ENCODE measurements around the gene E2F1.
A peak's percentile ranks its signal among the peaks of the same experiment; 100 is the strongest.

Gene E2F1

GRCh38 chr20:33669873-33670640, 16.1 kb downstream of the E2F1 start:
- WGBS (ENCODE audit: extremely low coverage, insufficient coverage, insufficient read length) = no CpG with 5 or more reads among the region's 13 CpGs
- Histone ChIP-seq H2AFZ (ENCODE audit: insufficient read depth, low read length, poor library complexity) (no peak overlapping the region), H2AK5ac (ENCODE audit: low read length) (no peak overlapping the region), H3K4me3 (ENCODE audit: low read depth, low read length) (no peak overlapping the region), H3K9me3 (ENCODE audit: insufficient read depth, low read depth, low read length) (peaks cover 2% of the 10 kb centered on the region), H2BK12ac (ENCODE audit: low read length) (no peak overlapping the region), H3K9ac (ENCODE audit: low read length) (no peak overlapping the region), H3K23ac (ENCODE audit: low read length) (no peak overlapping the region), H4K91ac (ENCODE audit: low read depth, low read length) (no peak overlapping the region), H3K27me3 (ENCODE audit: insufficient read depth, low read length) (no peaks in the 10 kb centered on the region), H3K27ac (ENCODE audit: low read depth, low read length) (no peak overlapping the region), H3K79me1 (ENCODE audit: low read length) (peaks cover 17% of the 10 kb centered on the region), H3K79me2 (ENCODE audit: control insufficient read depth, insufficient read depth, low read length, poor library complexity) (peaks cover 10% of the 10 kb centered on the region), H2BK5ac (ENCODE audit: low read depth, low read length, poor library complexity) (no peak overlapping the region), H3K4me1 (ENCODE audit: control insufficient read depth in 1 of 2, insufficient read depth in 2 of 2, low read length in 2 of 2) (peaks cover 20 to 22% of the 10 kb centered on the region in 2 experiments), H3K14ac (ENCODE audit: low read length) (no peak overlapping the region), H3K4ac (ENCODE audit: low read depth, low read length) (no peak overlapping the region), H2BK120ac (ENCODE audit: insufficient read depth, low read length, poor library complexity) (no peak overlapping the region), H4K12ac (ENCODE audit: low read depth, low read length) (no peak overlapping the region), H3K4me2 (ENCODE audit: low read length) (no peak overlapping the region), H3K36me3 (ENCODE audit: control insufficient read depth in 1 of 2, insufficient read depth in 2 of 2, low read length in 2 of 2) (peaks cover 42 to 52% of the 10 kb centered on the region in 2 experiments), H4K8ac (ENCODE audit: low read depth, low read length) (no peak overlapping the region), H3K18ac (ENCODE audit: low read length) (no peak overlapping the region)
- no peak for DNase-seq

DNA sequence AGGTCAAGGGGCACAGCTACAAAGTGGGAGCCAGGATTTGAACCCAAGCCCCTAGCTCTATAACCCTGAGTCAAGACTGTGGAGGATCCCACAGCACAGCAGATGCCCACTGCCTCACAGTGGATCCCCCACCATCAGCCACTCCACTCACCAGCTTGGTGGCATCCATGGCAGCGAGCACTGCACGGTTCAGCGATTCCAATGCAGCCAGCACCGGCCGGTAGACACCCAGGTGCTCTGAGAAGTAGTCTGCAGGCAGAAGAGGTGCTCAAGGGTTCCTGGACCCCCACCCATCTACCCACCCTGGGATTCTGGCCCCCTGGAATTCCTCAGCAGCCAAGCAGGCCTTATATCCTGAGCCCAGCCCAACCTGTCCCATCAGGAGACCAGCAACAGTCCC, 17.0 kb downstream of the E2F1 start:
- no peak overlapping the region for H3K4ac ChIP-seq (ENCODE audit: low read depth, low read length)
- H2AFZ ChIP-seq (ENCODE audit: insufficient read depth, low read length, poor library complexity) = no peak overlapping the region
- no peak overlapping the region for H3K14ac ChIP-seq (ENCODE audit: low read length)
- no peak overlapping the region for H2AK5ac ChIP-seq (ENCODE audit: low read length)
- H4K91ac ChIP-seq (ENCODE audit: low read depth, low read length) = no peak overlapping the region
- H3K23ac ChIP-seq (ENCODE audit: low read length) = no peak overlapping the region
- H3K27ac ChIP-seq (ENCODE audit: low read depth, low read length) = no peak overlapping the region
- H3K4me2 ChIP-seq (ENCODE audit: low read length) = no peak overlapping the region
- no peak overlapping the region for H2BK12ac ChIP-seq (ENCODE audit: low read length)
- no CpG with 5 or more reads among the region's 5 CpGs for WGBS (ENCODE audit: extremely low coverage, insufficient coverage, insufficient read length)
- DNase-seq = no peak
- no peak overlapping the region for H2BK5ac ChIP-seq (ENCODE audit: low read depth, low read length, poor library complexity)
- H3K4me3 ChIP-seq (ENCODE audit: low read depth, low read length) = no peak overlapping the region
- no peak overlapping the region for H4K12ac ChIP-seq (ENCODE audit: low read depth, low read length)
- H3K9ac ChIP-seq (ENCODE audit: low read length) = no peak overlapping the region
- H3K27me3 ChIP-seq (ENCODE audit: insufficient read depth, low read length) = no peaks in the 10 kb centered on the region
- H4K8ac ChIP-seq (ENCODE audit: low read depth, low read length) = no peak overlapping the region
- H2BK120ac ChIP-seq (ENCODE audit: insufficient read depth, low read length, poor library complexity) = no peak overlapping the region
- H3K9me3 ChIP-seq (ENCODE audit: insufficient read depth, low read depth, low read length) = peaks cover 2% of the 10 kb centered on the region
- peaks cover 12% of the 10 kb centered on the region for H3K79me1 ChIP-seq (ENCODE audit: low read length)
- H3K36me3 ChIP-seq (ENCODE audit: control insufficient read depth in 1 of 2, insufficient read depth in 2 of 2, low read length in 2 of 2) = peaks cover 42 to 52% of the 10 kb centered on the region in 2 experiments
- no peak overlapping the region for H3K18ac ChIP-seq (ENCODE audit: low read length)
- peaks cover 8% of the 10 kb centered on the region for H3K79me2 ChIP-seq (ENCODE audit: control insufficient read depth, insufficient read depth, low read length, poor library complexity)
- H3K4me1 ChIP-seq (ENCODE audit: control insufficient read depth in 1 of 2, insufficient read depth in 2 of 2, low read length in 2 of 2) = peaks cover 16% of the 10 kb centered on the region in 2 experiments

- peaks cover 8% of the 10 kb centered on the region for H3K79me2 ChIP-seq (ENCODE audit: control insufficient read depth, insufficient read depth, low read length, poor library complexity)
- H3K27me3 ChIP-seq (ENCODE audit: insufficient read depth, low read length) = no peaks in the 10 kb centered on the region
- H3K4ac ChIP-seq (ENCODE audit: low read depth, low read length) = no peak overlapping the region
- no peak overlapping the region for H3K14ac ChIP-seq (ENCODE audit: low read length)
- peaks cover 19% of the 10 kb centered on the region in 2 experiments for H3K4me1 ChIP-seq (ENCODE audit: control insufficient read depth in 1 of 2, insufficient read depth in 2 of 2, low read length in 2 of 2)
- H3K23ac ChIP-seq (ENCODE audit: low read length) = no peak overlapping the region
- no peak overlapping the region for H4K8ac ChIP-seq (ENCODE audit: low read depth, low read length)
- no peak overlapping the region for H3K4me2 ChIP-seq (ENCODE audit: low read length)
- WGBS (ENCODE audit: extremely low coverage, insufficient coverage, insufficient read length) = no CpG with 5 or more reads among the region's 13 CpGs
- H2AK5ac ChIP-seq (ENCODE audit: low read length) = no peak overlapping the region
- H3K27ac ChIP-seq (ENCODE audit: low read depth, low read length) = no peak overlapping the region
- no peak overlapping the region for H2BK5ac ChIP-seq (ENCODE audit: low read depth, low read length, poor library complexity)
- H2BK12ac ChIP-seq (ENCODE audit: low read length) = no peak overlapping the region
- H2AFZ ChIP-seq (ENCODE audit: insufficient read depth, low read length, poor library complexity) = no peak overlapping the region
- DNase-seq = no peak
- no peak overlapping the region for H4K91ac ChIP-seq (ENCODE audit: low read depth, low read length)
- H3K9ac ChIP-seq (ENCODE audit: low read length) = no peak overlapping the region
- no peak overlapping the region for H4K12ac ChIP-seq (ENCODE audit: low read depth, low read length)
- H3K18ac ChIP-seq (ENCODE audit: low read length) = no peak overlapping the region
- peaks cover 2% of the 10 kb centered on the region for H3K9me3 ChIP-seq (ENCODE audit: insufficient read depth, low read depth, low read length)
- H2BK120ac ChIP-seq (ENCODE audit: insufficient read depth, low read length, poor library complexity) = no peak overlapping the region
- no peak overlapping the region for H3K4me3 ChIP-seq (ENCODE audit: low read depth, low read length)
- H3K36me3 ChIP-seq (ENCODE audit: control insufficient read depth in 1 of 2, insufficient read depth in 2 of 2, low read length in 2 of 2) = peaks cover 42 to 52% of the 10 kb centered on the region in 2 experiments
- peaks cover 11% of the 10 kb centered on the region for H3K79me1 ChIP-seq (ENCODE audit: low read length)
Observed at GRCh38 chr20:33668466-33669155, 17.6 kb downstream of the E2F1 start.

DNA sequence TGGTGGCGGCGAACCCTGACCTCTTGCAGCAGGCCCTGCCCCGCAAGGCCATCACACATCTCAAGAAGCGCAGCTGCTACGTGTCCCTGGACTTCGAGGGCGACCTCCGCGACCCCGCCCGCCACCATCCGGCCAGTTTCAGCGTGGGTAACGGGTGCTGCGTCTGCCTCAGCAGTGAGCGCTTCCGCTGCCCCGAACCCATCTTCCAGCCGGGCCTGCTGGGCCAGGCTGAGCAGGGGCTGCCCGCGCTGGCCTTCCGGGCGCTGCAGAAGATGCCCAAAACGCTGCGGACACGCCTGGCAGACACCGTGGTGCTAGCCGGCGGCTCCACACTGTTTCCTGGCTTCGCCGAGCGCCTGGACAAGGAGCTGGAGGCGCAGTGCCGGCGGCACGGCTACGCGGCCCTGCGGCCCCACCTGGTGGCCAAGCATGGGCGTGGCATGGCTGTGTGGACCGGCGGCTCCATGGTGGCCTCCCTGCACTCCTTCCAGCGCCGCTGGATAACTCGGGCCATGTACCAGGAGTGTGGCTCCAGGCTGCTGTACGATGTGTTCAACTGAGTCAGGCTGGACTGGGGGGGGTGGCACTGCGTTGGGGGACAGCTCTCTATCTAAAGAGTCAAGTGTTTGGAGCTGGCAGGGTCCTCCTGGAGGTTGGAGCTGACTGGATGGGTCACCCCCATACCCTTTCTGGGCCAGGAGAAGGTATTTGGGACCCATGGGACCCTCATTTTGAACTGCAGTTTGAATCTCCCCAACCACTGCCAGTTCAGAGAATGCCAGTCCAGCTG, 18.3 kb downstream of the E2F1 start:
- Histone ChIP-seq H2BK5ac (ENCODE audit: low read depth, low read length, poor library complexity) (no peak overlapping the region), H4K8ac (ENCODE audit: low read depth, low read length) (no peak overlapping the region), H3K14ac (ENCODE audit: low read length) (no peak overlapping the region), H2BK12ac (ENCODE audit: low read length) (no peak overlapping the region), H4K91ac (ENCODE audit: low read depth, low read length) (no peak overlapping the region), H3K4me1 (ENCODE audit: control insufficient read depth in 1 of 2, insufficient read depth in 2 of 2, low read length in 2 of 2) (peaks cover 13 to 14% of the 10 kb centered on the region in 2 experiments), H3K9me3 (ENCODE audit: insufficient read depth, low read depth, low read length) (peaks cover 2% of the 10 kb centered on the region), H4K12ac (ENCODE audit: low read depth, low read length) (no peak overlapping the region), H3K9ac (ENCODE audit: low read length) (no peak overlapping the region), H3K23ac (ENCODE audit: low read length) (no peak overlapping the region), H3K18ac (ENCODE audit: low read length) (no peak overlapping the region), H3K4me3 (ENCODE audit: low read depth, low read length) (peak overlapping the region; percentile 57), H2BK120ac (ENCODE audit: insufficient read depth, low read length, poor library complexity) (no peak overlapping the region), H3K36me3 (ENCODE audit: control insufficient read depth in 1 of 2, insufficient read depth in 2 of 2, low read length in 2 of 2) (peaks cover 42 to 52% of the 10 kb centered on the region in 2 experiments), H3K4me2 (ENCODE audit: low read length) (peak overlapping the region; percentile 55), H3K27ac (ENCODE audit: low read depth, low read length) (no peak overlapping the region), H3K79me1 (ENCODE audit: low read length) (peaks cover 9% of the 10 kb centered on the region), H3K79me2 (ENCODE audit: control insufficient read depth, insufficient read depth, low read length, poor library complexity) (peaks cover 7% of the 10 kb centered on the region), H2AFZ (ENCODE audit: insufficient read depth, low read length, poor library complexity) (no peak overlapping the region), H2AK5ac (ENCODE audit: low read length) (no peak overlapping the region), H3K27me3 (ENCODE audit: insufficient read depth, low read length) (no peaks in the 10 kb centered on the region), H3K4ac (ENCODE audit: low read depth, low read length) (no peak overlapping the region)
- DNase-seq = peak; percentile 83 to 91
- WGBS (ENCODE audit: extremely low coverage, insufficient coverage, insufficient read length) = no CpG with 5 or more reads among the region's 47 CpGs

Data from trophoblast cell (in vitro differentiated cells and primary cell).